Frontal cortex (tissue), 4 donors: ENCODE data around the gene HHEX. TPM values are rescaled to one million over a fixed set of nuclear protein-coding genes. Genes with fewer than 3 reads are reported as not detected.
A peak's percentile ranks its signal among the peaks of the same experiment; 100 is the strongest.
"Not testable (repeated sequence)": the region's sequence is repeated elsewhere in the genome, so short reads cannot be mapped to it uniquely, and the experiment has no call there.

Experiments
- DNase-seq, 2 donors: peaks; one replicate each; pipeline ENCODE4 v3.0.0; 2012; ENCODE audit warnings: low spot score in 2 of 2
- FAIRE-seq: peaks from 2 replicates; lab custom pipeline; 2012; peaks lifted over from hg19 to GRCh38; lab: Jason Lieb, UNC
- total RNA-seq: library from RNA; depleted of rRNA; stranded (reverse); fragments of >200 nt; gene quantifications from one replicate; pipeline ENCODE4 v1.2.3, GENCODE V29; 2014
- donor health status: control.
- donor health status: control.
- donor health status: control.

Gene HHEX
- total RNA-seq: 0.82 TPM

DNA sequence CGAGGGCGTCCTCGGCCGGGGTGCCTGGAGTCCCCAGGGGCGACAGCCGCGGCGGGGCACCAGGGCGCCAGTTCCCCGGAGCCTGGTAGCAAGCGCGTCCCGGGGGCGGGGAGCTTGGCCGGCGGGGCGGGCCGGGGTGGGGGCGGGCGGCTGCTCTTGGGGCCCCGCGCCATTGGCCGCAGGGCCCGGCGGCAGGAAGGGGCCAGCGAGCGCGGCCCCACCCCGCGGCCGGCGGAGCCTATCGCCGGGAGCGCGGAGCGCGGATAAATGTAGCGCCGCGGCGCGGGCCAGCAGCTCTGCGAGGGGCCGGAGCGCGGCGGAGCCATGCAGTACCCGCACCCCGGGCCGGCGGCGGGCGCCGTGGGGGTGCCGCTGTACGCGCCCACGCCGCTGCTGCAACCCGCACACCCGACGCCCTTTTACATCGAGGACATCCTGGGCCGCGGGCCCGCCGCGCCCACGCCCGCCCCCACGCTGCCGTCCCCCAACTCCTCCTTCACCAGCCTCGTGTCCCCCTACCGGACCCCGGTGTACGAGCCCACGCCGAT, at the start of gene HHEX:
Gene HHEX (plus strand): TSS at position 293 of the 548 bp plus-strand sequence. CDS start 32 bp downstream, at position 325.
- DNase-seq: peak; percentile 53 to 60
- no peak for FAIRE-seq

GRCh38 chr10:92640107-92640506, 49.6 kb upstream of the HHEX start:
- FAIRE-seq (no peak), DNase-seq (no peak)

DNA sequence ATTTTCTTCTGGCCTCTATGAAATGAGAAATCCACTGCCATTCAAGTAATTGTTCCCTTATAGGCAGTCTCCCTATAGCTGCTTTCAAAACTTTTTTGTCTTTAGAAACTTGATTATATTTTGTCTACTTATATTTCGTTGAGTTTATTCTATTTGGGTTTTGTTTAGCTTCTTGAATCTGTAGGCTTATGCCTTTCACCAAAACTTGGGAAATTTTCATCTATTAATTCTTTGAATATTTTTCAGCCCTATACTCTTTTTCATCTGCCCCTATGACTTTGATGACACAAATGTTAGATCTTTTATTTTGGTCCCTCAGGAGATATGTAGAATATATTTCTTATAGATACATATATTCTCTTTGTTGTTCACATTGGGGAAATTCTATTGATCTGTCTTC, 48.3 kb upstream of the HHEX start:
- FAIRE-seq (no peak), DNase-seq (no peak)

DNA sequence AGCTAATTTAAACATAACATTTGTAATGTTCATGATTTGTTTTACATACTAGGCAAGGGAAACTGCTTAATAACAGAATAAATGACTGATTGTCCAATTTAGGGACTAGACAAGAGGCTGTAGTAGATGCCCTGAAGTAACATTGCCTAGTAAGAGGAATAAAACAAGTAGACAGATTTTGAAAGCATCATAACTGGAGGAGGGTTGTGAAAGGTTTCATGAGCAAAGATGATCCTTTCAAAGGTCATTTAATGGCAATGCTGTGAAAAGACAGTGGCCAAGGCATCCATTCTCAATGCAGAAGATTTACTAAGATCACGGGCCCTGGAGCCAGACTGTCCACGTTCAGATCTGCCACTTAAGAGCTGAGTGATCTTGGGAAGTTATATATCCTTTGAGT, 44.8 kb upstream of the HHEX start:
- FAIRE-seq (no peak), DNase-seq (no peak)

DNA sequence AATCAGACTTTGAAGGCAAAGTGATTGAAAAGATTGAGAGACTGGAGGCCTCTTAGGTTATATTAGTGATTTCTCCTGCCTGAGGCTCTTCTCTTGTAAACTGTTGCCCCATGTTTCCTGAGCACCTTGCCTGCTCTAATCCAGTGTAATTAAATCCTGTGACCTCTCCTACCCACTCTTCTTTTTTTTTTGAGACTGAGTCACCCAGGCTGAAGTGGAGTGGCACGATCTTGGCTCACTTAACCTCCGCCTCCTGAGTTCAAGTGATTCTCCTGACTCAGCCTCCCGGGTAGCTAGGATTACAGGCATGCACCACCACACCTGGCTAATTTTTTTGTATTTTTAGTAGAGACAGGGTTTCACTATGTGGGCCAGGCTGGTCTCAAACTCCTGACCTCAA, 38.9 kb upstream of the HHEX start:
- not testable (repeated sequence) for FAIRE-seq, DNase-seq

DNA sequence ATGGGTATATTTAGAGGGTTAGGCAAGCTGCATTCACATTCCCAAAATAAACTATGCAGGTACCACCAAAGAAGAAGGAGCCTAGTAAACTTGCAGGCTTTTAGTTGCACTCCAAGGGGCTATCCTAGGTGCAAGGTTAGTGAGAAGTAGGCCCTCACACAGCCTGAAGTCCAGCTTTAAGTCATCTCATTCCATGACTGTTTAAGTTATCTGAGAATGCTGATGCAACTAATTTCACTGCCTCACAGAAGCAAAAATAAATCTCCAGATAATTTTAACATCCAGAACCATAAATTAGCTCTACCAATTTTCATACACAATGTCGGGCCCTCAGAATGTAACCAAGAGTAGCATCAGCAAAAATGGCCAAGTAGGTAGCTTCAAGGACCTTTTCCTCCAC, 34.3 kb upstream of the HHEX start:
- DNase-seq: no peak
- no peak for FAIRE-seq

- FAIRE-seq: no peak
- DNase-seq: no peak
Measured at GRCh38 chr10:92656266-92656961, 33.3 kb upstream of the HHEX start.

DNA sequence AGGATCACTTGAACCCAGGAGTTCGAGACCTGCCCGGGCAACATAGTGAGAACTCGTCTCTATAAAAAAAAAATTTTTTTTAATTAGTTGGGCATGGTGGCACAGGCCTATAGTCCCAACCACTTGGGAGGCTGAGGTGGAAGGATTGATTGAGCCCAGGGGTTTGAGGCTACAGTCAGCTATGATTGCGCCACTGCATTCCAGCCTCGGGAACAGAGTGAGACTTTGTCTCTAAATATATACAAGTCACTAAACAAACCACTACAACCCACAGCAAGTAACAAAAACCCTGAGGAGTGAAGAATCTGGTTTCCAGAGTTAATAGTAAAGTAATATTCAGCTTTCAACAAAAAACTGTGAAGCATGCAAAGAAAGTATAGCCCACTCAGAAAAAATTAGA, 32.7 kb upstream of the HHEX start:
- FAIRE-seq: no peak
- no peak for DNase-seq

GRCh38 chr10:92662848-92663247, 26.9 kb upstream of the HHEX start:
- FAIRE-seq (no peak), DNase-seq (no peak)

- FAIRE-seq: no peak
- no peak for DNase-seq
Measured at GRCh38 chr10:92664322-92664721, 25.4 kb upstream of the HHEX start.

GRCh38 chr10:92667078-92667477, 22.7 kb upstream of the HHEX start:
- FAIRE-seq (no peak), DNase-seq (no peak)

GRCh38 chr10:92677708-92678107, 12.0 kb upstream of the HHEX start:
- FAIRE-seq (no peak), DNase-seq (no peak)

DNA sequence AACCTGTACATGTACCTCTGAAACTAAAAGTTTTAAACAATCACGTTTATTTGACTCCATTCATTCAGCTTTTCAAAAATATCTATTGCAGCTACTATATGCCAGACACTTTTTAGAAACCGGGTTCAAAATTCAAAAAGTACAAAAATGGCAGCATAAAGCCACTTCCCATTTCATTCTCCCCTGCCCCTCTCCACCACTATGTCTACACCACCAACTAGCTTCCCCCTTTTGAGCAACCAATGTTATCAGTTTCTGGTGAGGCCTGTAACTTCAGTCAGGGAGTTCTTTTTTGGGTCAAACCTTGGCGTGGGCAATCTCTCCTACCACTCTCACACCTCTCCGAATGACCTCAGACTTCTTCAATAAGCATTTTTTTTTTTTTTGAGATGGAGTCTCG, 11.5 kb upstream of the HHEX start:
- DNase-seq: no peak
- FAIRE-seq: no peak

GRCh38 chr10:92681306-92681834, 8.4 kb upstream of the HHEX start:
- FAIRE-seq (no peak), DNase-seq (no peak)

- no peak for DNase-seq
- no peak for FAIRE-seq
Measured at GRCh38 chr10:92688573-92688926, 1.2 kb upstream of the HHEX start.

GRCh38 chr10:92688927-92689662, 660 bp upstream of the HHEX start:
- DNase-seq: no peak
- no peak for FAIRE-seq

GRCh38 chr10:92690211-92690914, 608 bp downstream of the HHEX start:
- no peak for FAIRE-seq
- DNase-seq: peak in 1 of 2 donors; percentile 31

GRCh38 chr10:92690915-92691590, 1.3 kb downstream of the HHEX start:
- DNase-seq (peak in 1 of 2 donors; percentile 28), FAIRE-seq (no peak)

DNA sequence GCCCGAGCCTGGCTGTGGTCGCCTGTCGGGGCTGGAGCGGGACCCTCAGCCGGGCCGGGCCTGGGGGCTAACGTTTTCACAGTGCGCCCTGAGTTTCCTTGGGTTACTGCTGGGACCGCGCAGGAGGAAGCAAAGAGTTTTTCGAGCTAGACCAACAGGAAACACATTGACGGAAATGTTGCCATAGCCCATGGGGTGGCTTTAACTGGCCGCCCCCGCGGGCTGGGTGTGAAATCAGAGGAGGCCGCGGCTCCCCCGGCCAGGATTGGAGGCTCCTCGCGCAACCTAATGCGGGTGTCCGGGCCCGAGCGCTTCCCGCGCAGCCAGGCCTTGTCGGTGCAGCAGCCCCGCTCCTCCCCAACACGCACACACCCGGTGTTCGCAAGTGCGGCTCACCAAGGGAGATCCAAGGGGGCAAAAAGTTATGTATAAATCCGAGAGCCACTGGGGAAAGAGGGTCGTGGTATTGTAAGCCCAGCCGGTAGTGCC, 1.9 kb downstream of the HHEX start:
- peak; percentile 44 to 49 for DNase-seq
- no peak for FAIRE-seq
